Left renal cortex interstitium (tissue), 4 donors: Measurements from ENCODE around the gene LIF. TPM values are rescaled to one million over a fixed set of nuclear protein-coding genes. Genes with fewer than 3 reads are reported as not detected.

Source experiments
- DNase-seq, 4 donors: peaks; one replicate each; pipeline ENCODE4 v3.0.0-alpha.2; 2013; ENCODE audit warnings: low read depth in 4 of 4, low spot score in 2 of 4, missing footprints in 1 of 4
- polyA plus RNA-seq, 4 donors: library from polyadenylated mRNA; unstranded; fragments of 120-200 nt; gene quantifications; one replicate each; pipeline ENCODE4 v1.2.1, GENCODE V29; 2013; ENCODE audit not compliant: insufficient read length in 4 of 4

LIF gene
- polyA plus RNA-seq, 4 donors: 1.3 to 2.4 (median 2.3) TPM

DNA sequence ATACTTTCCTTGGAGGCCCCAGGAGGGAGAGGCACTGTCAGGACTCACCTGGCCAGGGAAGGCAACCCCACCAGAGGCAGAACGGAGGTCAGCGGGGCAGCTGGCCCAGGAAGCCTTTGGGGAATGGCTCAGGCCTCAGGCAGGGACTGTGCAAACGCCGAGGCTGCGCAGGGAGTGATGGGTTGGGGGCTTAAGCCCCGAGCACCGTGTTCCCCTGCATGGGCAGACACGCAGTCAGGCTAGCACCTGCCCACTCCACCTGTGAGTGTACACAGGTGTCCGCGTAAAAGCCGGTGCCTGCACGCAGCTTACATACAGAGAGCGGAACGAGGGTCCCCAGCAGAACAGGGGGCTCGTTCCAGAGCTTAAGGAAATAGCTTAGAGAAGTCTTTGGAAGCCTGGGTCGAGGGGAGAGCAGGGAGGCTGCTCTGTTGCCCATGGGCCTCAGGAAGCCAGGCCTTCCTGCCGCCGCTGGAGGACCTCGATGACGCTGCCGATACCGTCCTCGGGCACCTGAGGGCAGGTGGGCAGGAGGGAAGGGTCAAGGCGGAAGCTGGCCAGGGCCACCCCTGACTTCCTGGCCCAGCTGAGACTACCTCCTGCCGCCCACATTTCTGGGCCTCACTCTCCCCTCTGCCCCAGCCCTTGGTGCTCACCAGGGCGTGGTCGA lies 38.8 kb upstream of the LIF start:
- DNase-seq: no peak

DNA sequence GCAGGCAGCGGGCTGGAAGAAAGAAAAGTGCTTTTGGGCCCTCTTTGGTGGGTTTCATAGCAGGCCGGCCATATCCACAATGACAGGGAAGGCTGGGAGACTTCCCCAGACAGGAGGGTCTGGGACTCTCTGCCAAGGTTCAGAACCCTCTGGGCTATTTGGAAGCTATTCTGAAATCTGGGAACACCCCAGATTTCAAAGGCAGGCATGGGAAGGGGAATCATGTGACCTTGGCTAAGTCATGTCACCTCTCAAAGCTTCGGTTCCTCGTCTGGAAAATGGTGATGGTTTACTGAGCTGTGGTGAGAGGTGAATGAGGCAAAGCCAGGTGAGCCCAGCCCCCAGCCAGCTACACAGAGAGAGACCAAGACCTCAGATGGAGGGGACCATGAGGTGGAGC lies 38.1 kb upstream of the LIF start:
- no peak for DNase-seq

DNA sequence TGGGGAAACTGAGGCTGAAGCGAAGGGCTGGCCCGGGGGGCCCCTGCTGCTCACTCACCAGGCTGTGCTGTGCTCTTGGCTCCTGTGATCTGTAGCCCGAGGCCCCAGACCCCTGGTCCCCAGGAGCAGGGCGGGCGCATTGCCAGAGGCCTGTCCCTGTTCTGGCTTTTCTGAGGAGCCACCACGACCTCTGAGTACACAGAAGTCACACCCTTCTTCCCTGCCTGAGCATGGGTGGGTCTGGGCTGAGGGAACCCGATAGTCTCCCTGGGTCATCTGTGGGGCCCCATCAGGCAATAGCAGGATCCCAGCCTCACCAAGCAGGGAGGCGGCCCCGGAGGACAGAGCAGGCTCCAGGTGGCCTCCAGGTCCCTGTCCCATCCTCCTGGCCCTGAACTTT lies 37.6 kb upstream of the LIF start:
- no peak for DNase-seq

DNA sequence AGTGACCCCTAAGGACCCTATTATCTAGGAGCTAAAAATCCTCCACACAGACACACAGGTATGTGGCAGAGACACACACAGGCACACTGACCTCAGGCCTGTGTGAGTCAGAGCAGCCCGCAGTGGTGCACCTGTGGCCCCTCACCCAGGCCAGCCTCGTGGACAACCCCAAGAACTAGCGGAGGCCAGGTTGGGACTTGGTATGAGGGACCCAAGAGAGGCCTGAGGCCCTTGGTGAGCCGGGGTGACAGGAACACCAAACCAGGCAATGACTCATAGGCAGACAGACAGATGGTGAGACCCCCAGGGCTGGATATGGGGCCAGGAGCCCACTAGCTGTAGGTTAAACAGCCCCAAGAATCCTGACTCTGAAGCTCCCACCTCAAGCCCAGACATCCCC lies 36.8 kb upstream of the LIF start:
- no peak for DNase-seq

DNA sequence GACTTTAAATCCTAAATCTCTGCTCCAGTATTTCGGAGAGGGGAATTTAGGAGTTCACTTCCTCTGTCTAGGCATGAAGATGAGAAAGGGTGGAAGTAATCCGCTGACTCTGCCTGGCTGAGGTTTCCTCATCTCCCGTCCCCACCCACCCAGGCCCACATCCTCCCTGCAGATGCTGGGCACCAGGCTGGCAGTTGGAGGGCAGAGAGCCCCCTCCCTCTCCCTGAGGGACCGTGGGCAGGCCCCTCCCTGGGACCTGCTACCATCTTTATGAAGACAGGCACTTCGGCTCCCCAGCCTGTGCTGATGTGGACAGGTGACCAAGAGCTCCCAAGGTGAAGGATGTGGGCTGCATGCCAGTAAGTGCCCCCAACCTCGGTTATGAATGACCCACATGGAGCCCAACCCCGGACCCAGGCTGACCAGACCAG lies 36.1 kb upstream of the LIF start:
- no peak for DNase-seq

- DNase-seq: no peak
Measured at GRCh38 chr22:30280505-30280904, 33.9 kb upstream of the LIF start.

GRCh38 chr22:30279932-30280331 lies 33.4 kb upstream of the LIF start:
- DNase-seq: no peak

GRCh38 chr22:30279046-30279788 lies 32.7 kb upstream of the LIF start:
- no peak for DNase-seq

- no peak for DNase-seq
Measured at GRCh38 chr22:30277547-30278344, 31.2 kb upstream of the LIF start.

- no peak for DNase-seq
Measured at GRCh38 chr22:30276039-30276438, 29.5 kb upstream of the LIF start.

DNA sequence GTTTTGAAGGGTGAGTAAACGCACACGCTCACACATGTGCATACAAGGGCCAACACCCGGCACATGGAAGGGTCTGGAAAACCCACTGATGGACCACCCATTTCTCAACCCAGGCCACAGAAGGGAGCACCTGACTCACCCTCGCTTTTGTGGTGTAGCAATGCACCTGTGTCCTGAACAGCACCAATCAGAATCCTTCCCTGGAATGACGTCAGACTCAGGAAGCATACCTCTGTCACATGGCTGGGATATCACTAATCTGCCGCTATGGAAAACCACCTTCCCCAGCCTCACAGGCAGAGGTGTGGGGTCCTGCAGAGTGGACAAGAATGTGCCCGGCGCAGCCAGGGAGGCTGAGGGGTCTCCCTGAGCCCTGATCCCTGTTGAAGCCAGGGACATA lies 29.1 kb upstream of the LIF start:
- no peak for DNase-seq

DNA sequence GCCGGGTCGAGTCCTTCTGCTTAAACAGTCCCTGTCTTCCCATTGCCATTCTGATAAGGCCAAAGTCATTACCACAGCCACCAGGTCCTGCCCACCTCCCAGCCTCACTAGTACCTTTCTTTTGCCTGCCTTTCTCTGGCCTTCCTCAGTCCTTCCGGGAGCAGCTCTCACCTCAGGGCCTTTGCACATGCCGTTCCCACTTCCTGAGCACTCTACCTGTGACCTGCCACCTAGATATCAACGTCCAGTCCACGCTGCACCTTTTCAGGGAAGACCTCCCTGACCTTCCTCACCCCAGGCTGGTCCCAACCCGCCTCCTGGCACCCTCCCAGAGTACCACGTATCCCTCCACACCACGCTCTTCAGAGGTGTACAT lies 27.9 kb upstream of the LIF start:
- no peak for DNase-seq

DNA sequence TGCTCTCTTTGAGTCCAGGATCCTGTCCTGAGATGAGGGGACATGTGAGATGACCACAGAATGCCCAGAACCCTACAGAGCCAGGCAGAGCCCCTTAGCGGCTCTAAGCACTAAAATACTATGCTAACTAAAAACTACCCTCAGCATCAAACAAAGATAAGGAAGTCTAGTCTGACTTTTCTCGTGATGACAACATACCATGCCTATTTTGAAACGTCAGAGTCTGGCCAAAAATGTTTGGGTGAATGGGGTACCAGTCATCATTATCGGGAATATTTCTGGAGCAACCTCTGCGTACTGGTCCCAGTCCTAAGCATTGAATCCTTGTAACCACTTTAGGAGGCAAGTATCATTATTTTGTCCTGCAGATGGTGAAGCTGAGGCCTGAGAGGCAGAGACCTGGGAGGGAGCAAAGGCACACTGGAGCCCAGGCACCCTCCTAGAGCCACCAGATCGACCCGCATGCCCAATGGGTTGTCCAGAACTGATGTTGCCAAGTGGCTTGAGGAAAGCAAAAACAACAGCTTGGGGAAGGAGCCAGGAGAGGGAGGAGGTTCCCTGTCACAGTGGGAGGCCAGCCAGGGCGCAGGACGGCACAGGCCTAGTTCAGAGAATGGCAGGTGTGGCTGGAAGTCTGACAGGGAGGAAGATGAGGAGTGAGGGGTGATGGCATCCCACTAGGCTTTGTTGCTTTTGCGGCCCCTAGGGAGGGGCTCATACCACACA lies 27.3 kb upstream of the LIF start:
- DNase-seq: no peak

DNA sequence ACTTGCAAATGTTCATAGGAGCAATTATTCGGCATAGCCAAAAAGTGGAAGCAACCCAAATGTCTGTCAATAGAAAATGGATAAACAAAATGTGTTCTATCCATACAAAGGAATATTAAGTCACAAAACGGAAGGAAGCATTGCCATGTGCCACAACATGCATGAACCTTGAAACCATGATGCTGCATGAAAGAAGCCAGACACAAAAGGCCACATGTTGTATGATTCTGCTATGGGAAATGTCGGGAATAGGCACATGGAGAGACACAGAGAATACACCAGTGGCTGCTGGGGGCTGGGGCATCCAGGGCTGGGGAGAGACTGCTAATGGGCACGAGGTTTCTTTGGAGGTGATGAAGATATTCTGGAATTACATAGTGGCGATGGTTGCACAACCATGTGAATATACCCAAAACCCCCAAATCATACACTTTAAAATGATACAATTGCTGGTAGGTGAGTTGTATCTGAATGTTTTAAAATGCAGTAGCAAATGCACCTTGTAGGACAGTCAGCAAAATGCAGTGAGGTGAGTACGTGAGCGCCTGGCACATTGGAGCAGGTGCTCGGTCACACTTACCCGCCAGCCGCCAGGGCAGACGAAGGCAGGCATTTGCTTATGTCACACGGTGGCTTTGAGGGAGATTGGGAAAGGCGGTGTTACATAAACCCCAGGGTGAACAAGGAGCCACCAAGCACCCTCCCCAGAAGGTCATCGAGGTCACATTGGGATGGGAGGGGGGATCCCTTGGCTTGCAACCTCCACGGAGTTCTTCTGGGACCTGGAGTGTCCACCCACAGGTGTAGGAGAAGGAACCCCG lies 26.4 kb upstream of the LIF start:
- no peak for DNase-seq

GRCh38 chr22:30270832-30271231 lies 24.3 kb upstream of the LIF start:
- no peak for DNase-seq

- no peak for DNase-seq
Measured at GRCh38 chr22:30268331-30268730, 21.8 kb upstream of the LIF start.

DNA sequence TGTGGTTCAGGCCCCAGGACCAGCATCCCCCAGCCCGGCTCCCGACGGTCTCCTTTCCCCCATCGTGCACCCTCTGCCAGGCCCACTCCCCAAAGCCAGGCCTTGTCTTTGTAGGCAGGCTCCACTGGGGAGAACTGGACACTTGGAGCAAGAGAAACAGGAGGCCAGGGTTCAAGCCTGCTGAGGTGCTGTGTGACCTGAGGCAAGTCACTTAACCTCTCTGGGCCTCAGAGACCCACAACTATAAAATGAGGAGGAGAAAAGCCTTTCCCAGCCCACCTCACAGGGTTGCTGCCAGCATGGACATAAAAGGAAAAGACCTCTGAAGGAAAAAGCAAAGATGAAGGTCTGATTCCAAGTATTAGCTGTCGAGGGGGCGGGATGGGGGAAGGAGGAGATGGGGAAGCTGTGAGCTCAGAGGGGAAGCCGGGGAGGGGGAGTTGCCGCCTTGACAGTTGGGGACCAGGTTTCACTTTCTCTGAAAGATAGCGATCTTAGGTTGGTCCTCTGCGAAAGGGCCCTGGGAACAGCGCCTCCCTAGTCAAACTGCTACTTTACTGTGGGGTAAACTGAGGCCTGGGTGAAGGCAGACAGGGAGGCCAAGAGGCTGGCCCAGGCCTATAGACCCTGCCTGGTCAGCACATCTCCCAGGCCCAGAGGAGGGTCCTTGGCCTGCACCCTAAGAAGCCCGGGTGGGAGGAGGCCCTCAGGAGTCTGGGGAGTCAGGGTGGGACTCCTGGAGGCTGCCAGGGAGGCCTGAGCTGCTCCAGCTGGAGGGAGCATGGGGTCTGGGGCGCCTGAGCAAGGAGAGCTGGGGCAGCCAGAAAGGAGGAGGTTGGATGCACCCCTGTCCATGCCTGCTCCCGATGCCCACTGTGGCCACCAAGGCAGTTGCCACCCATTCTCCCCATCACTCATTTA lies 21.1 kb upstream of the LIF start:
- no peak for DNase-seq

DNA sequence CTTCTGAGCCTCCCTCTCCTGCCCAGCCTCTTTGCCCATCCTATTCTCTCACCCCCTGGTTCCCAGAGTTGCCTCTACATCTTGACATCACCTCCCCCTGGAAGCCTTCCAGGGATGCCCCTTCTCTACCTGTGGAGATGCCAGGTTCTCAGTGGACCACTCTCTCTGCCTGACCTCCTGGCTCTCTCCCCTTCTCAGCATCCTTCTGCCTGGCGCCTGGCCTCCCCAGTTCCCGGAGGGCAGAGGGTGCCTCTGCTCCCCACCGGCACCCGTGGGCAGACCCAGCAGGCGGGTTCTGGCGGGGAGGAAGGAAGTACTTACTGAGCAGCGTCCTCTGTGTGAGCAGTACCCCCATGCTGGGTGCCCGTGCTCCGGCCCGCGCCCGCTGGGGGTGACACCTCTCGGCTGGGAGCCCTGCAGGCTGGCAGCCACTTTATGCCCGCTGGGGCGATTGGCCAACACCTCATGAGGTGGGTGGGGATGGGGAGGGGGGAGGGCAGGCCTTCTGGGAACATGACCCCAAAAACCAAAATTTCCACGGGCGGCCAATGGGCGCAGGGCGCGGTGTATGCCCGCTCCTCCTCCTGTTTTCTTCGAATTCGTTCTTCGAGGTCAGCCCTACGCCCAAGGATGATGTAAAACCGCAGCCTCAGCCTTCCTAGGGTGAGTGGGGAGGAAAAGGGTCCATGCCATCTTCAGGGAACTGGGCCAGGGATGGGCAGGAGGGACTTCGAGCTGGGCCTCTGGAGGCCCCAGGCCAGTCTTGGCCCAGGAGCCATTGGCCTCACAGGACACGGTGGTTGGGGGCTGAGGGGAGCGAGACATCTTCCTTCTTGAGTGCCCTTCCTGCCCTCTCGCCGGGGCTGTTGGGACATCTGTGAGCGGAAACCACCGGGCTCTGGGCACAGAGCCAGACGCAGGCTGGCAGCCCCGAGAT lies 20.2 kb upstream of the LIF start, which contains the start of gene OSM:
TSS of gene OSM (minus strand) at position 407 of the 937 bp plus-strand sequence. CDS start at position 355, 52 bp downstream.
- no peak for DNase-seq
